GM12878 (cell line): ENCODE results near the gene PTTG1. TPM values are rescaled to one million over a fixed set of nuclear protein-coding genes. Genes with fewer than 3 reads are reported as not detected.
A peak's percentile ranks its signal among the peaks of the same experiment; 100 is the strongest.

ENCODE experiments used
- BCLAF1 ChIP-seq: fragments of 450-650 bp; IDR thresholded peaks from 2 replicates; pipeline ENCODE4 v1.6.1; 2017; ENCODE audit warnings: antibody characterized with exemption, mild to moderate bottlenecking, moderate library complexity
- CEBPB ChIP-seq, 2 experiments: fragments of 150-350 bp in 1 of 2; IDR thresholded peaks; 2 replicates each; pipeline ENCODE4 v1.6.1; 2012 to 2014; ENCODE audit warnings: low read depth in 2 of 2, low read length in 2 of 2, borderline replicate concordance in 1 of 2, inconsistent platforms in 1 of 2
- CHD2 ChIP-seq: IDR thresholded peaks from 2 replicates; pipeline ENCODE4 v1.6.1; 2011; ENCODE audit warnings: low read depth, low read length, improper control_type of control experiment, borderline replicate concordance
- CREB1 ChIP-seq: IDR thresholded peaks from 2 replicates; pipeline ENCODE4 v1.6.1; 2012; ENCODE audit warnings: low read depth, mild to moderate bottlenecking, inconsistent platforms
- CREM ChIP-seq: IDR thresholded peaks from 2 replicates; pipeline ENCODE4 v1.6.1; 2014; ENCODE audit warnings: antibody characterized with exemption, low read depth
- E2F4 ChIP-seq: IDR thresholded peaks from 2 replicates; pipeline ENCODE4 v1.6.1; 2012; ENCODE audit warnings: low read depth, low read length, improper control_type of control experiment
- E2F8 ChIP-seq: fragments of 450-650 bp; IDR thresholded peaks from 2 replicates; pipeline ENCODE4 v1.6.1; 2018; ENCODE audit warnings: mild to moderate bottlenecking, low read depth, moderate library complexity; ENCODE audit not compliant: partially characterized antibody
- GATAD2B ChIP-seq: fragments of 450-650 bp; conservative IDR thresholded peaks from 2 replicates; pipeline ENCODE4 v1.6.1; 2017; ENCODE audit warnings: low read depth, mild to moderate bottlenecking, moderate library complexity
- KDM1A ChIP-seq: fragments of 200-600 bp; sonication (generic); IDR thresholded peaks from 2 replicates; pipeline ENCODE4 v1.6.1; 2016; ENCODE audit warnings: borderline replicate concordance
- MEF2B ChIP-seq: fragments of 450-650 bp; IDR thresholded peaks from 2 replicates; pipeline ENCODE4 v1.6.1; 2018; ENCODE audit warnings: mild to moderate bottlenecking, moderate library complexity; ENCODE audit not compliant: partially characterized antibody, poor library complexity, severe bottlenecking
- MTA2 ChIP-seq: fragments of 450-650 bp; IDR thresholded peaks from 2 replicates; pipeline ENCODE4 v1.6.1; 2016; ENCODE audit warnings: low read depth, mild to moderate bottlenecking, moderate library complexity
- RBBP5 ChIP-seq: fragments of 200-600 bp; sonication (generic); conservative IDR thresholded peaks from 2 replicates; pipeline ENCODE4 v1.6.1; 2016
- REST ChIP-seq: IDR thresholded peaks from 2 replicates; pipeline ENCODE4 v1.6.1; 2012; ENCODE audit warnings: mild to moderate bottlenecking, low read depth, low read length
- SKIL ChIP-seq: fragments of 450-650 bp; IDR thresholded peaks from 2 replicates; pipeline ENCODE4 v1.6.1; 2017; ENCODE audit warnings: mild to moderate bottlenecking, low read depth, inconsistent platforms; ENCODE audit not compliant: poor library complexity, severe bottlenecking
- SMAD1 ChIP-seq: fragments of 450-650 bp; IDR thresholded peaks from 2 replicates; pipeline ENCODE4 v1.6.1; 2018; ENCODE audit warnings: mild to moderate bottlenecking, low read depth; ENCODE audit not compliant: partially characterized antibody
- SMAD5 ChIP-seq: IDR thresholded peaks from 2 replicates; pipeline ENCODE4 v1.6.1; 2016; ENCODE audit warnings: antibody characterized with exemption, low read depth
- WRNIP1 ChIP-seq: IDR thresholded peaks from 2 replicates; pipeline ENCODE4 v1.6.1; 2011; ENCODE audit warnings: low read depth, low read length, improper control_type of control experiment, borderline replicate concordance
- polyA plus RNA-seq, 11 experiments: library from polyadenylated mRNA; depleted of rRNA in 4 of 11; unstranded in 6 of 11; stranded (reverse) in 5 of 11; fragments of >200 nt; fragmentation: Nextera tagmentation in 4 of 11; fragmentation: Illumina TruSeq in 1 of 11; extraction: Ambion mirVana in 4 of 11; extraction: Trizol in 1 of 11; gene quantifications; 1 replicate in 1 of 11; 2 replicates in 10 of 11; pipeline versions ENCODE4 v1.2.1 to v1.2.3, GENCODE V29; 2011 to 2016; ENCODE audit warnings: inconsistent platforms in 2 of 11, missing spikeins in 2 of 11, low read depth in 1 of 11
- total RNA-seq, 4 experiments: library from RNA; depleted of rRNA in 3 of 4; stranded (reverse); fragments of >200 nt in 3 of 4; fragmentation: Illumina TruSeq in 1 of 4; extraction: Trizol in 1 of 4; gene quantifications; 2 replicates each; pipeline versions ENCODE4 v1.2.1 to v1.2.3, GENCODE V29; 2013 to 2021

PTTG1 gene
- total and polyA plus RNA-seq, 10 of the 15 experiments (the other 5 are each of a cell fraction or from before 2014, with no cell fraction given), result 154 to 1,033 (median 377) TPM

GRCh38 chr5:160421625-160422258 lies at the start of gene PTTG1 (continued):
- TF ChIP-seq SKIL, result no peak
- TF ChIP-seq WRNIP1, result no peak
- no peak for TF ChIP-seq CEBPB (IDR thresholded peaks at IDR 0.05; ENCODE audit: borderline replicate concordance in 1 of 2, low read depth in 2 of 2, low read length in 2 of 2)
- TF ChIP-seq SMAD1, result no peak
- no peak for TF ChIP-seq MTA2
- peak; percentile 49; the same call in 1 of the 2 replicates for TF ChIP-seq CREB1
- TF ChIP-seq E2F8, result no peak
- no peak for TF ChIP-seq KDM1A
- no peak for TF ChIP-seq BCLAF1
- TF ChIP-seq E2F4, result peak; percentile 86
- TF ChIP-seq CHD2, result 0 out of 2 replicates have a peak, but pooled peaks have one; percentile 20
- peak; percentile 27; the same call in 1 of the 2 replicates for TF ChIP-seq SMAD5
- no peak for TF ChIP-seq REST
- TF ChIP-seq CREM, result no peak
- no peak for TF ChIP-seq RBBP5
- TF ChIP-seq MEF2B, result no peak
- no peak for TF ChIP-seq GATAD2B
